Mucosa of descending colon (tissue), 3 donors: ENCODE data around the gene CFAP99. TPM values are rescaled to one million over a fixed set of nuclear protein-coding genes. Genes with fewer than 3 reads are reported as not detected.
A peak's percentile ranks its signal among the peaks of the same experiment; 100 is the strongest.
"Not testable (repeated sequence)": the region's sequence is repeated elsewhere in the genome, so short reads cannot be mapped to it uniquely, and the experiment has no call there.

Experiments
- ATAC-seq: fragments of 200-7000 bp; cut with Tn5 transposase; one replicate; pipeline ENCODE4 v1.9.1; 2020; ENCODE audit warnings: mild to moderate bottlenecking, moderate library complexity
- DNase-seq, 3 donors: peaks; one replicate each; pipeline ENCODE4 v3.0.0-alpha.2; 2020
- H3K36me3 ChIP-seq: fragments of 200-600 bp; one replicate; pipeline ENCODE4 v1.8.0; 2021; ENCODE audit warnings: low read depth, mild to moderate bottlenecking
- H3K4me1 ChIP-seq: fragments of 200-600 bp; one replicate; pipeline ENCODE4 v1.8.0; 2021; ENCODE audit warnings: low read depth, mild to moderate bottlenecking
- H3K4me3 ChIP-seq: fragments of 200-600 bp; one replicate; pipeline ENCODE4 v1.8.0; 2021; ENCODE audit warnings: mild to moderate bottlenecking
- H3K9me3 ChIP-seq: fragments of 200-600 bp; one replicate; pipeline ENCODE4 v1.8.0; 2021; ENCODE audit warnings: mild to moderate bottlenecking
- intact Hi-C, 2 donors: fragments of 100-400 bp; cut with DNase I in 1 of 2; cut with micrococcal nuclease in 1 of 2; formaldehyde crosslinking; loops; one replicate each; pipeline versions ENCODE4 v1.11.0 to v1.11.1; 2022; cut with DNase I, micrococcal nuclease
- total RNA-seq, 3 donors: library from RNA; stranded (reverse); fragmentation: NEBNext Ultra II Directional in 2 of 3; extraction: Animal tissue kit (Norgen Biotek cat#: 25700) in 2 of 3; gene quantifications; one replicate each; pipeline versions ENCODE4 v1.2.1 to v1.2.4, GENCODE V29; 2021 to 2023
- TF ChIP-seq, protein P1 (sequence below): fragments of 200-600 bp; IDR thresholded peaks from one replicate; pipeline ENCODE4 v1.8.0; 2022; ENCODE audit warnings: antibody characterized with exemption, mild to moderate bottlenecking
- donor health status: DM: no; HTN: no; CAD: no; lungs with moderate emphysema.
- donor health status: DM: no; HTN: no; CAD: no.
- donor health status: DM: no; HTN: yes; CAD: no.

CFAP99 gene
- total RNA-seq, 3 donors from 2014 or later = 1.2 to 1.3 (median 1.2) TPM

GRCh38 chr4:2459589-2460349 is 41.0 kb downstream of the CFAP99 start:
- no peaks in the 10 kb centered on the region for H3K9me3 ChIP-seq
- no peaks in the 10 kb centered on the region for H3K36me3 ChIP-seq
- H3K4me3 ChIP-seq = no peak overlapping the region
- ATAC-seq (no peak), DNase-seq (peak in 1 of 3 donors; percentile 25)
- intact Hi-C loops = loop anchor here in 1 of 2 donors (10.0 kb wide), 1 partner anchor 235 kb away; no protein-coding TSS in a partner anchor
- TF ChIP-seq, protein P1, sequence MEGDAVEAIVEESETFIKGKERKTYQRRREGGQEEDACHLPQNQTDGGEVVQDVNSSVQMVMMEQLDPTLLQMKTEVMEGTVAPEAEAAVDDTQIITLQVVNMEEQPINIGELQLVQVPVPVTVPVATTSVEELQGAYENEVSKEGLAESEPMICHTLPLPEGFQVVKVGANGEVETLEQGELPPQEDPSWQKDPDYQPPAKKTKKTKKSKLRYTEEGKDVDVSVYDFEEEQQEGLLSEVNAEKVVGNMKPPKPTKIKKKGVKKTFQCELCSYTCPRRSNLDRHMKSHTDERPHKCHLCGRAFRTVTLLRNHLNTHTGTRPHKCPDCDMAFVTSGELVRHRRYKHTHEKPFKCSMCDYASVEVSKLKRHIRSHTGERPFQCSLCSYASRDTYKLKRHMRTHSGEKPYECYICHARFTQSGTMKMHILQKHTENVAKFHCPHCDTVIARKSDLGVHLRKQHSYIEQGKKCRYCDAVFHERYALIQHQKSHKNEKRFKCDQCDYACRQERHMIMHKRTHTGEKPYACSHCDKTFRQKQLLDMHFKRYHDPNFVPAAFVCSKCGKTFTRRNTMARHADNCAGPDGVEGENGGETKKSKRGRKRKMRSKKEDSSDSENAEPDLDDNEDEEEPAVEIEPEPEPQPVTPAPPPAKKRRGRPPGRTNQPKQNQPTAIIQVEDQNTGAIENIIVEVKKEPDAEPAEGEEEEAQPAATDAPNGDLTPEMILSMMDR = no peak
- H3K4me1 ChIP-seq = peaks cover 10% of the 10 kb centered on the region

GRCh38 chr4:2461246-2461960 is 42.6 kb downstream of the CFAP99 start:
- intact Hi-C loops = no loop called here

GRCh38 chr4:2462218-2462991 is 43.6 kb downstream of the CFAP99 start:
- H3K4me1 ChIP-seq = peaks cover 10% of the 10 kb centered on the region
- intact Hi-C loops = no loop called here

More at GRCh38 chr4:2461246-2461960, 42.6 kb downstream of the CFAP99 start:
- ATAC-seq = no peak
- no peak for DNase-seq
- Histone ChIP-seq H3K4me3 (no peak overlapping the region), H3K36me3 (no peaks in the 10 kb centered on the region), H3K4me1 (peaks cover 10% of the 10 kb centered on the region), H3K9me3 (no peaks in the 10 kb centered on the region)
- TF ChIP-seq, protein P1 = no peak

DNA sequence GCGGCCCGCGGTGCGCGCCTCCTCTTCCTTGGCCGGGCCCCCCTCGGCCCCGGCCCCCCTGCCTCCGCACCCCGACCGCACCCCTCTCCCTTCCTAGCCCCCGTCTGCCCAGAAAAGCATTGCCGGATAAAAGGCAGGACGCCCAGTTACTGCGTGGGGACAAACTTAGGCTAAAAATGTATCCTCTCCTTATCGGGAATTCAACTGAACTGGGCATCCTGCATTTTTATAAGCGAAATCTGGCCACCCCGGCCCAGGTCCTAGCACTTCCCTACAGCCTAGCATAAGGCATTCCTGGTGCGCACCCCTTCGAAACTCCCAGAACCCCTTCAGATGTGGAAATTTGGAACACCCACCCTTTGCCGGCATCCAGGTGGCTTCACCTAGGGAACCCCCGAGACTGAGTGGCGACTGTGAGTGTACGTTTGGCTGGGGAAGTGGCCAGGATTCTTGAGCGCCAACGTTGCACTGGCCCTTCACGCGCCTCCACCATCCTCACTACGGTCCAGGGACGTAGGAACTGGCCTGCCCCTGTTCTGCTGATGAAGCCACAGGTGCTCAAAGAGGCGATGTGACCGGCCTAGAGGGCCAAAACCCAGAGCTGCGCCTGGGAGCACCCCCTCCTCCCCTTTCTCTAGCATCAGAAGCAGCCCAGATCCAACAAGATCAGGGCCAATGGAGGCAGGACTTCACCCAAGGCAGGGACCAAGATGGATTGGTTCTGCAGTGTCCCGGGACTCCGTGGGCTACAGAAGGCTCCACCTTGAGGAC is 44.4 kb downstream of the CFAP99 start:
- Histone ChIP-seq H3K4me1 (peaks cover 16% of the 10 kb centered on the region), H3K4me3 (no peak overlapping the region), H3K9me3 (no peaks in the 10 kb centered on the region), H3K36me3 (no peaks in the 10 kb centered on the region)
- DNase-seq (no peak), ATAC-seq (no peak)
- intact Hi-C loops = no loop called here
- TF ChIP-seq, protein P1 = no peak

More at GRCh38 chr4:2462218-2462991, 43.6 kb downstream of the CFAP99 start:
- Histone ChIP-seq H3K9me3 (no peaks in the 10 kb centered on the region), H3K4me3 (no peak overlapping the region), H3K36me3 (no peaks in the 10 kb centered on the region)
- peak; percentile 93 for ATAC-seq
- TF ChIP-seq, protein P1 = no peak
- peak; percentile 65 to 72 (median 71) for DNase-seq

DNA sequence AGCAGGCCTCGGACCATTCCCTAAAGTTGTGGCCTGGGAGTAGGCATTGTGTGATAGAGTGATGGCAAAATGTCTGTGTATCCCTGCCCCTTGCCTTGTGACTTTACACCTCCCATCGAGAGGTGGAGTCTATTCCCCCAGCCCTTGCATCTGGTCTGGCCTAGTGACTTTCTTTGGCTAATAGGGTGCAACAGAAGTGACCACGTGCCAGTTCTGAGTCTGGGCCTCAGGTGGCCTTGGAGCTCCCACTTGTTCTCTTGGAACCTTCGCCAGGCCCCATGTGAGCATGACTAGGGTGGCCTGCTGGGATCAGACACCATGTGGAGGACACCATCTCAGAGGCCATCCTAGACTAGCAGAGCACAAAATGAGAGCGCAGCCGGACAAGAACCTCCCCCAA is 46.3 kb downstream of the CFAP99 start:
- Histone ChIP-seq H3K9me3 (no peaks in the 10 kb centered on the region), H3K4me1 (peaks cover 16% of the 10 kb centered on the region), H3K4me3 (no peak overlapping the region), H3K36me3 (no peaks in the 10 kb centered on the region)
- ATAC-seq = no peak
- intact Hi-C loops = no loop called here
- TF ChIP-seq, protein P1 = no peak
- DNase-seq = no peak

DNA sequence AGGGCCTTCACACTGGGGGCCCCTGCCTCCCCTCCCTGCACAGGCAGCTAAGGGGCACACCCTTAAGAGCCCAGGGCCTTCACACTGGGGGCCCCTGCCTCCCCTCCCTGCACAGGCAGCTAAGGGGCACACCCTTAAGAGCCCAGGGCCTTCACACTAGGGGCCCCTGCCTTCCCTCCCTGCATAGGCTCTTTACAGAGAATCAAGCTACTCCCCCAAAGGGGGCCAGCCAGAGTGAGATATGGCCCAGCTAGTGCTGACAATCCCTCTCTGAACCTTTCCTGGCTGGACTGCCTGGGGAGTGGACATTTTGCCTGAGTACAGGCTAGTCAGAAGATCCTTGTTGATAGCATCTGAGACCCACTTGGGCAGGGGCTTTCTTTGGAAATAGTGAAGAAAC is 46.8 kb downstream of the CFAP99 start:
- intact Hi-C loops, H3K9me3 ChIP-seq, H3K4me3 ChIP-seq, ATAC-seq, H3K36me3 ChIP-seq, DNase-seq: not testable (repeated sequence)
- peaks cover 21% of the 10 kb centered on the region for H3K4me1 ChIP-seq
